GM23338 (cell line): ENCODE data around the gene TAF4B.

Experiments used
- CREB1 ChIP-seq: fragments of 250-450 bp; sonication (Bioruptor Pico); IDR thresholded peaks from 2 replicates; pipeline ENCODE4 v1.5.0; 2020; ENCODE audit warnings: low read depth, mild to moderate bottlenecking, moderate library complexity
- CTCF ChIP-seq, 2 experiments: fragments of 200-600 bp in 1 of 2; sonication (generic) in 1 of 2; conservative IDR thresholded peaks; 2 replicates each; pipeline versions ENCODE4 v1.5.1 to v1.6.1; 2016 to 2017; ENCODE audit warnings: antibody characterized with exemption in 2 of 2, low read depth in 2 of 2, mild to moderate bottlenecking in 2 of 2, moderate library complexity in 1 of 2
- EZH2 ChIP-seq: fragments of 200-600 bp; sonication (generic); IDR thresholded peaks from one replicate; pipeline ENCODE4 v1.8.0; 2017; ENCODE audit warnings: antibody characterized with exemption, mild to moderate bottlenecking, low read depth; ENCODE audit not compliant: unreplicated experiment
- EZH2phosphoT487 ChIP-seq: fragments of 200-600 bp; sonication (generic); IDR thresholded peaks from one replicate; pipeline ENCODE4 v1.8.1; 2018; ENCODE audit warnings: antibody characterized with exemption; ENCODE audit not compliant: unreplicated experiment
- JUNB ChIP-seq: IDR thresholded peaks from one replicate; pipeline ENCODE4 v1.6.1; 2016; ENCODE audit warnings: antibody characterized with exemption; ENCODE audit not compliant: unreplicated experiment
- NANOG ChIP-seq: IDR thresholded peaks from 2 replicates; pipeline ENCODE4 v1.6.1; 2016; ENCODE audit warnings: antibody characterized with exemption, borderline replicate concordance
- POLR2AphosphoS5 ChIP-seq: IDR thresholded peaks from 2 replicates; pipeline ENCODE4 v1.6.1; 2016; ENCODE audit warnings: antibody characterized with exemption, low read depth
- REST ChIP-seq: IDR thresholded peaks from one replicate; pipeline ENCODE4 v1.6.1; 2018; ENCODE audit warnings: antibody characterized with exemption; ENCODE audit not compliant: unreplicated experiment
- STAT1 ChIP-seq: IDR thresholded peaks from one replicate; pipeline ENCODE4 v1.6.1; 2016; ENCODE audit warnings: antibody characterized with exemption; ENCODE audit not compliant: unreplicated experiment
- ZNF114 ChIP-seq: fragments of 250-450 bp; sonication (Bioruptor Pico); IDR thresholded peaks from 2 replicates; pipeline ENCODE4 v1.5.0; 2020; ENCODE audit warnings: mild to moderate bottlenecking, moderate library complexity
- ZNF462 ChIP-seq: fragments of 250-450 bp; sonication (Bioruptor Pico); IDR thresholded peaks from 2 replicates; pipeline ENCODE4 v1.5.0; 2020; ENCODE audit warnings: mild to moderate bottlenecking, moderate library complexity

- TF ChIP-seq EZH2 = no peak
- no peak for TF ChIP-seq CTCF (conservative IDR thresholded peaks at IDR 0.05; ENCODE audit: low read depth in 2 of 2)
- TF ChIP-seq POLR2AphosphoS5 = no peak
- no peak for TF ChIP-seq ZNF114 (CRISPR knock-in tag)
- no peak for TF ChIP-seq EZH2phosphoT487
- no peak for TF ChIP-seq JUNB
- TF ChIP-seq REST = no peak
- TF ChIP-seq ZNF462 = no peak
- no peak for TF ChIP-seq CREB1 (CRISPR knock-in tag)
- TF ChIP-seq NANOG = no peak
- TF ChIP-seq STAT1 = no peak
Measured at GRCh38 chr18:26394047-26394654, 167.9 kb downstream of the TAF4B start.
